Measurements from ENCODE around the gene QSOX2. TPM values are rescaled to one million over a fixed set of nuclear protein-coding genes. Genes with fewer than 3 reads are reported as not detected.

The QSOX2 gene
- total RNA-seq, 1 donor from 2014 or later: 14.0 TPM

GRCh38 chr9:136197930-136198604, 47.5 kb downstream of the QSOX2 start:
- no peak overlapping the region for H3K27ac Mint-ChIP-seq (ENCODE audit: unreplicated experiment)
- H3K4me3 Mint-ChIP-seq (ENCODE audit: unreplicated experiment): no peak overlapping the region
- no peaks in the 10 kb centered on the region for H3K4me1 Mint-ChIP-seq (ENCODE audit: unreplicated experiment)
- no peaks in the 10 kb centered on the region for H3K36me3 Mint-ChIP-seq (ENCODE audit: low read depth, unreplicated experiment)
- no peaks in the 10 kb centered on the region for H3K9me3 Mint-ChIP-seq (ENCODE audit: unreplicated experiment)
- TF ChIP-seq, protein P1, sequence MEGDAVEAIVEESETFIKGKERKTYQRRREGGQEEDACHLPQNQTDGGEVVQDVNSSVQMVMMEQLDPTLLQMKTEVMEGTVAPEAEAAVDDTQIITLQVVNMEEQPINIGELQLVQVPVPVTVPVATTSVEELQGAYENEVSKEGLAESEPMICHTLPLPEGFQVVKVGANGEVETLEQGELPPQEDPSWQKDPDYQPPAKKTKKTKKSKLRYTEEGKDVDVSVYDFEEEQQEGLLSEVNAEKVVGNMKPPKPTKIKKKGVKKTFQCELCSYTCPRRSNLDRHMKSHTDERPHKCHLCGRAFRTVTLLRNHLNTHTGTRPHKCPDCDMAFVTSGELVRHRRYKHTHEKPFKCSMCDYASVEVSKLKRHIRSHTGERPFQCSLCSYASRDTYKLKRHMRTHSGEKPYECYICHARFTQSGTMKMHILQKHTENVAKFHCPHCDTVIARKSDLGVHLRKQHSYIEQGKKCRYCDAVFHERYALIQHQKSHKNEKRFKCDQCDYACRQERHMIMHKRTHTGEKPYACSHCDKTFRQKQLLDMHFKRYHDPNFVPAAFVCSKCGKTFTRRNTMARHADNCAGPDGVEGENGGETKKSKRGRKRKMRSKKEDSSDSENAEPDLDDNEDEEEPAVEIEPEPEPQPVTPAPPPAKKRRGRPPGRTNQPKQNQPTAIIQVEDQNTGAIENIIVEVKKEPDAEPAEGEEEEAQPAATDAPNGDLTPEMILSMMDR (IDR thresholded peaks at IDR 0.05; ENCODE audit: unreplicated experiment): no peak
- no peak for DNase-seq (ENCODE audit: low spot score)
- peaks cover 14% of the 10 kb centered on the region for H3K27me3 Mint-ChIP-seq (ENCODE audit: unreplicated experiment)

DNA sequence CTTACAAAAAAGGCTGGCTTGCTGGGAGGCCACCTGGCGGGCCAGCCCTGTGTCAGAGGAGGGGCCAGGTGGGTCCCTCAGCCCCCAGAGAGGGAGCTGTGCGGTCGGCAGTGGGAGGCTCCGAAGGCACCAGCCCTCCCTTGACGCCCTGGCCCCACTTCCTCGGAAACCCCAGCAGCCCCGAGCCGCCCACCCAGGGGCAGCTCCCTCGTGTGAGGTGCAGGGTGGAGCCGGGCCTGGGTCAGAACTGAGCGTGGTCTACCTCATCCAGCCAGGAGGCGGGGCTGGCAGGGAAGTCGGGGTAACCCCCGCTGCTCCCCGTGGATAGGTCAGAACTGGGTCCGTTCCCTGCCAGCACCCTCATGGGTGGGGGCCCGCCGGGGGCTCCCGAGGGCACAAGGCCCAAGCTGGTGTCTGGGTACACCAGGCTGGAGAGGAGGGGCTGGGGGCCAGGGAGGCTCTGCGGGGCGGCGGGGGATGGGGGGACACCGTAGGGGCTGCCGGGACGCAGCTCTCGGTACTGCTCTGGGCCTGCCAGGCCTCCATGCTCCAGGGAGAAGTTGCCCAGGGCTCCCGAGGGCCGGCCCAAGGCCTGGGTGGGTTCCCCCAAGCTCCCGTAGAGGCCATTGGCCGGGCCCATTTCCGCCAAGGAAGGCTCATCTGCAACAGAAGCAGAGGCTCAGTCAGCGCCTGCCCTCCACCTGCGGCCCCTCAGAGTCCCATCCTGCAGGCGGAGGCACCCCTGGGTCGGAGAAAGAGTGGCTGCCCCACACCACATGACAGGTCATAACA, 48.3 kb downstream of the QSOX2 start:
- Mint-ChIP-seq H3K36me3 (ENCODE audit: low read depth, unreplicated experiment) (no peaks in the 10 kb centered on the region), H3K27me3 (ENCODE audit: unreplicated experiment) (peaks cover 14% of the 10 kb centered on the region), H3K9me3 (ENCODE audit: unreplicated experiment) (no peaks in the 10 kb centered on the region), H3K4me3 (ENCODE audit: unreplicated experiment) (no peak overlapping the region), H3K27ac (ENCODE audit: unreplicated experiment) (no peak overlapping the region), H3K4me1 (ENCODE audit: unreplicated experiment) (no peaks in the 10 kb centered on the region)
- TF ChIP-seq, protein P1 (IDR thresholded peaks at IDR 0.05; ENCODE audit: unreplicated experiment): no peak
- no peak for DNase-seq (ENCODE audit: low spot score)

GRCh38 chr9:136196404-136197083, 49.1 kb downstream of the QSOX2 start:
- Mint-ChIP-seq H3K27me3 (ENCODE audit: unreplicated experiment) (peaks cover 14% of the 10 kb centered on the region), H3K27ac (ENCODE audit: unreplicated experiment) (no peak overlapping the region), H3K4me1 (ENCODE audit: unreplicated experiment) (no peaks in the 10 kb centered on the region), H3K9me3 (ENCODE audit: unreplicated experiment) (no peaks in the 10 kb centered on the region), H3K36me3 (ENCODE audit: low read depth, unreplicated experiment) (no peaks in the 10 kb centered on the region), H3K4me3 (ENCODE audit: unreplicated experiment) (no peak overlapping the region)
- TF ChIP-seq, protein P1 (IDR thresholded peaks at IDR 0.05; ENCODE audit: unreplicated experiment): no peak
- DNase-seq (ENCODE audit: low spot score): no peak

GRCh38 chr9:136194540-136194939, 51.1 kb downstream of the QSOX2 start:
- no peak overlapping the region for H3K27ac Mint-ChIP-seq (ENCODE audit: unreplicated experiment)
- TF ChIP-seq, protein P1 (IDR thresholded peaks at IDR 0.05; ENCODE audit: unreplicated experiment): no peak

More at GRCh38 chr9:136194540-136194939, 51.1 kb downstream of the QSOX2 start:
- no peaks in the 10 kb centered on the region for H3K36me3 Mint-ChIP-seq (ENCODE audit: low read depth, unreplicated experiment)
- no peaks in the 10 kb centered on the region for H3K4me1 Mint-ChIP-seq (ENCODE audit: unreplicated experiment)
- DNase-seq (ENCODE audit: low spot score): no peak
- no peaks in the 10 kb centered on the region for H3K9me3 Mint-ChIP-seq (ENCODE audit: unreplicated experiment)
- no peak overlapping the region for H3K4me3 Mint-ChIP-seq (ENCODE audit: unreplicated experiment)
- peaks cover 17% of the 10 kb centered on the region for H3K27me3 Mint-ChIP-seq (ENCODE audit: unreplicated experiment)
